PC-3 (cell line): Measurements from ENCODE around the gene CYTH1. TPM values are rescaled to one million over a fixed set of nuclear protein-coding genes. Genes with fewer than 3 reads are reported as not detected.
A peak's percentile ranks its signal among the peaks of the same experiment; 100 is the strongest.

ENCODE experiments used
- ATAC-seq: fragments of 200-7000 bp; cut with Tn5 transposase; 2 replicates; pipeline ENCODE4 v1.9.1; 2020; ENCODE audit warnings: mild to moderate bottlenecking, moderate library complexity
- BruUV-seq: library from RNA; stranded (reverse); fragments of 400-500 nt; replicated peaks from 2 replicates; lab custom pipeline; 2021; lab: Mats Ljungman, UMichigan
- CTCF ChIA-PET: fragments of 300-600 bp; sonication (Branson Sonifier 250); formaldehyde crosslinking; loops from one replicate; lab custom pipeline; 2022; ENCODE audit warnings: antibody characterized with exemption; lab: Charles Lee
- POLR2A ChIA-PET: fragments of 300-600 bp; sonication (Branson Sonifier 250); formaldehyde crosslinking; loops from one replicate; lab custom pipeline; 2022; ENCODE audit warnings: antibody characterized with exemption; ENCODE audit not compliant: unreplicated experiment; lab: Charles Lee
- DNase-seq: peaks from one replicate; pipeline ENCODE4 v3.0.0-alpha.2; 2015
- H2AFZ ChIP-seq: fragments of 300-600 bp; sonication (generic); 2 replicates; pipeline ENCODE4 v1.6.0; 2016; ENCODE audit warnings: antibody characterized with exemption, low read length
- H3F3A ChIP-seq: fragments of 300-600 bp; sonication (generic); one replicate; pipeline ENCODE4 v1.6.0; 2017; ENCODE audit warnings: antibody characterized with exemption, low read length, control low read depth, mild to moderate bottlenecking; ENCODE audit not compliant: unreplicated experiment
- H3K27ac ChIP-seq: fragments of 300-600 bp; sonication (generic); 2 replicates; pipeline ENCODE4 v1.5.1; 2016; ENCODE audit warnings: mild to moderate bottlenecking, low read length
- H3K27me3 ChIP-seq: fragments of 300-600 bp; sonication (generic); 2 replicates; pipeline ENCODE4 v1.6.1; 2016; ENCODE audit warnings: low read length, mixed read lengths
- H3K36me3 ChIP-seq: fragments of 300-600 bp; sonication (generic); 2 replicates; pipeline ENCODE4 v1.6.1; 2016; ENCODE audit warnings: low read depth, mixed run types, low read length, mixed read lengths
- H3K4me1 ChIP-seq: fragments of 300-600 bp; sonication (generic); 2 replicates; pipeline ENCODE4 v1.5.1; 2016; ENCODE audit warnings: low read length; ENCODE audit not compliant: insufficient read depth
- H3K4me2 ChIP-seq: fragments of 300-600 bp; sonication (generic); 2 replicates; pipeline ENCODE4 v1.6.0; 2016; ENCODE audit warnings: low read length
- H3K4me3 ChIP-seq: fragments of 300-600 bp; sonication (generic); 2 replicates; pipeline ENCODE4 v1.5.1; 2016; ENCODE audit warnings: mild to moderate bottlenecking, low read length, mixed read lengths
- H3K79me2 ChIP-seq: fragments of 300-600 bp; sonication (generic); 2 replicates; pipeline ENCODE4 v1.6.1; 2017; ENCODE audit warnings: low read length, mixed read lengths
- H3K9ac ChIP-seq: fragments of 300-600 bp; sonication (generic); 2 replicates; pipeline ENCODE4 v1.6.0; 2016; ENCODE audit warnings: mild to moderate bottlenecking, low read length
- H3K9me2 ChIP-seq: fragments of 300-600 bp; sonication (generic); replicated peaks from 2 replicates; pipeline ENCODE4 v1.6.1; 2016; ENCODE audit warnings: mixed run types, low read length, mixed read lengths
- H3K9me3 ChIP-seq: fragments of 300-600 bp; sonication (generic); 2 replicates; pipeline ENCODE4 v1.6.1; 2016; ENCODE audit warnings: low read length, mixed read lengths
- H4K20me1 ChIP-seq: fragments of 300-600 bp; sonication (generic); 2 replicates; pipeline ENCODE4 v1.6.1; 2016; ENCODE audit warnings: low read length, mixed read lengths
- EZH2 ChIP-seq: fragments of 300-600 bp; sonication (generic); IDR thresholded peaks from one replicate; pipeline ENCODE4 v1.6.1; 2017; ENCODE audit warnings: antibody characterized with exemption, mild to moderate bottlenecking, low read length; ENCODE audit not compliant: unreplicated experiment
- EZH2phosphoT487 ChIP-seq: fragments of 300-600 bp; sonication (generic); IDR thresholded peaks from 2 replicates; pipeline ENCODE4 v1.6.1; 2018; ENCODE audit warnings: mild to moderate bottlenecking, antibody characterized with exemption, low read length, borderline replicate concordance
- intact Hi-C: fragments of 100-400 bp; cut with micrococcal nuclease; formaldehyde crosslinking; loops from 2 replicates; pipeline ENCODE4 v1.9.0; 2023
- total RNA-seq: library from RNA; depleted of rRNA; stranded (reverse); fragments of >200 nt; gene quantifications from 2 replicates; pipeline ENCODE4 v1.2.3, GENCODE V29; 2014
- TF ChIP-seq, protein P1 (sequence below): fragments of 300-600 bp; sonication (generic); conservative IDR thresholded peaks from 2 replicates; pipeline ENCODE4 v1.5.1; 2017; ENCODE audit warnings: antibody characterized with exemption, low read depth, mild to moderate bottlenecking, low read length

CYTH1 gene
- total RNA-seq, 1 experiment from 2014 or later: 29.7 TPM

DNA sequence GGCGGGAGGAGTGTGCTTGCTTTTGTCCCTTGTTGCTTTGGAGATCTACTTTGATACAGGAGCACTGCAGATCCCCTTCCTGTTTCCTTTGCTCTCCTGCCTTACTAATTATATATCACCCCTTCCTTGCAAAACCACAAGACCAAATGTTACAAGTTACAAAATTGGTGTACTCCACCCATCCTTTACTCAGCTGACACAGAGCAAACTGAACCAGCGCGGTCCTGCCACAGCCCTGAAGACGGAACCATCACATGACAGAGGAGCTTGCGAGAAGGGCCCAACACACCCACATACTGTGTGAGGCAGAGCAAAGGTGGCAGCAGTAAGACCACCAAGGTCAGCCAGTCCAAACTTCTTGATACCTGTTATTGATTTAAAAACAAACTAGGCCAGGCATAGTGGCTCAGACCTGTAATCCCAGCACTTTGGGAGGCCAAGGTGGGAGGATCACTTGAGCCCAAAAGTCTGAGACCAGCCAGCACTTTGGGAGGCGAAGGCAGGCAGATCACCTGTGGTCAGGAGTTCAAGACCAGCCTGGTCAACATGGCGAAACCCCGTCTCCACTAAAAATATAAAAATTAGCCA, 33.2 kb downstream of the CYTH1 start:
- Histone ChIP-seq H3K4me2 (0 out of 2 replicates have a peak overlapping the region, but pooled peaks have one; percentile 16), H2AFZ (no peak overlapping the region), H3K4me1 (peaks cover 11% of the 10 kb centered on the region), H3K27ac (0 out of 2 replicates have a peak overlapping the region, but pooled peaks have one; percentile 8), H3K9me3 (no peaks in the 10 kb centered on the region), H3K9me2 (no peaks in the 10 kb centered on the region), H3K9ac (no peak overlapping the region), H3K79me2 (0 out of 2 replicates have a peak, but pooled peaks cover 9% of the 10 kb centered on the region), H3K36me3 (no peaks in the 10 kb centered on the region), H4K20me1 (no peaks in the 10 kb centered on the region), H3K27me3 (no peaks in the 10 kb centered on the region), H3K4me3 (no peak overlapping the region), H3F3A (no peaks in the 10 kb centered on the region)
- ChIA-PET CTCF (interaction anchor here (1.1 kb wide), 1 partner anchor 13 kb away, joined by 3 read pairs; no protein-coding TSS in a partner anchor), POLR2A (interaction anchor here (0.6 kb wide), 1 partner anchor 267 kb away, joined by 3 read pairs; no protein-coding TSS in a partner anchor)
- DNase-seq: peak; percentile 58
- intact Hi-C loops: no loop called here
- TF ChIP-seq, protein P1, sequence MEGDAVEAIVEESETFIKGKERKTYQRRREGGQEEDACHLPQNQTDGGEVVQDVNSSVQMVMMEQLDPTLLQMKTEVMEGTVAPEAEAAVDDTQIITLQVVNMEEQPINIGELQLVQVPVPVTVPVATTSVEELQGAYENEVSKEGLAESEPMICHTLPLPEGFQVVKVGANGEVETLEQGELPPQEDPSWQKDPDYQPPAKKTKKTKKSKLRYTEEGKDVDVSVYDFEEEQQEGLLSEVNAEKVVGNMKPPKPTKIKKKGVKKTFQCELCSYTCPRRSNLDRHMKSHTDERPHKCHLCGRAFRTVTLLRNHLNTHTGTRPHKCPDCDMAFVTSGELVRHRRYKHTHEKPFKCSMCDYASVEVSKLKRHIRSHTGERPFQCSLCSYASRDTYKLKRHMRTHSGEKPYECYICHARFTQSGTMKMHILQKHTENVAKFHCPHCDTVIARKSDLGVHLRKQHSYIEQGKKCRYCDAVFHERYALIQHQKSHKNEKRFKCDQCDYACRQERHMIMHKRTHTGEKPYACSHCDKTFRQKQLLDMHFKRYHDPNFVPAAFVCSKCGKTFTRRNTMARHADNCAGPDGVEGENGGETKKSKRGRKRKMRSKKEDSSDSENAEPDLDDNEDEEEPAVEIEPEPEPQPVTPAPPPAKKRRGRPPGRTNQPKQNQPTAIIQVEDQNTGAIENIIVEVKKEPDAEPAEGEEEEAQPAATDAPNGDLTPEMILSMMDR: no peak
- TF ChIP-seq EZH2phosphoT487 (no peak), EZH2 (no peak)
- BruUV-seq: no TSS peak
- ATAC-seq: peak; percentile 86

DNA sequence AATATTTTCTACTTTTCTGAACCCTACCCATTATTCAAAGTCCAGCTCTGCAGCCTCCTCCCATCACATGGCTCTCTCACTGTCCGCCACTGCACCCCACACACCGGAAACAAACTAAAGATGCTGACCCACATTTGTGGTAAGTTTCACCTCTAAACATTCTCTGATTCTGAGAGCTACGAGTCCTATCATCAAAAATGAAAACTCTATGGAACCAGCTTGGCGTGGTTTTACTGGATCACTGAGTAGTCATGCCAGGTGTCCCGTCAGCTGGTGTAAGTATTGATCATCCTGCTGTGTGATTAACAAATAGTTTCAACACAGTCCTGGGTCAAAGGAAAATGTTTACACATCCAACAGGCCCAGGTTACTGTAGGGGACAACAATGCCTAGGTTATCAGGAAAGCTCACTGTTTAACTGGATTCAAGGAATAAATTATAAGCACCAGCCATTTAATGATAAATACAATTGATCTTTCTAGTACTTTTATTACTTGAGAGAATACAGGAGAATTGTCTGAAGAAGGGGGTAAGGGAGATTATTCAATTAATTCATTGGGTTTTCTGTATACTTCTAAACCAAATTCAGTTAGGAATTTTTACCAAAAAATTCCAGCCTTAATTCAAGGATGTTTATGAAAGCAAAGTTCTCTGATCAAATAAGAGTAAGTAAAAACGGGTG, 33.9 kb downstream of the CYTH1 start:
- CTCF ChIA-PET: interaction anchor here (1.1 kb wide), 1 partner anchor 13 kb away, joined by 3 read pairs; no protein-coding TSS in a partner anchor

More for the DNA sequence above, 33.9 kb downstream of the CYTH1 start:
- H4K20me1 ChIP-seq: no peaks in the 10 kb centered on the region
- no peaks in the 10 kb centered on the region for H3K9me3 ChIP-seq
- intact Hi-C loops: no loop called here
- no peaks in the 10 kb centered on the region for H3K36me3 ChIP-seq
- 0 out of 2 replicates have a peak overlapping the region, but pooled peaks have one; percentile 16 for H3K4me2 ChIP-seq
- H3K4me1 ChIP-seq: peaks cover 11% of the 10 kb centered on the region
- no peaks in the 10 kb centered on the region for H3F3A ChIP-seq
- H3K27ac ChIP-seq: 0 out of 2 replicates have a peak overlapping the region, but pooled peaks have one; percentile 8
- 0 out of 2 replicates have a peak, but pooled peaks cover 9% of the 10 kb centered on the region for H3K79me2 ChIP-seq
- BruUV-seq: no TSS peak
- POLR2A ChIA-PET: no interaction called here
- no peak for DNase-seq
- TF ChIP-seq, protein P1: no peak
- TF ChIP-seq EZH2: no peak
- TF ChIP-seq EZH2phosphoT487: no peak
- no peak overlapping the region for H2AFZ ChIP-seq
- no peak overlapping the region for H3K4me3 ChIP-seq
- H3K9ac ChIP-seq: no peak overlapping the region
- H3K27me3 ChIP-seq: no peaks in the 10 kb centered on the region
- no peaks in the 10 kb centered on the region for H3K9me2 ChIP-seq
- no peak for ATAC-seq
